Activated naive CD4-positive, alpha-beta T cell treated with Interleukin-2 at 50 U/mL for 16 hours (primary cell): Measurements from ENCODE around the gene SRP72.
"Not testable (repeated sequence)": the region's sequence is repeated elsewhere in the genome, so short reads cannot be mapped to it uniquely, and the experiment has no call there.

Experiments
- DNase-seq: peaks from one replicate; pipeline ENCODE4 v3.0.0-alpha.2; 2020

The SRP72 gene

GRCh38 chr4:56467284-56468096 lies at the start of gene SRP72:
Gene SRP72 (plus strand): TSS chr4:56467617. CDS start chr4:56467636, 19 bp downstream.
- peak; percentile 92 for DNase-seq

GRCh38 chr4:56424176-56424575 lies 43.2 kb upstream of the SRP72 start:
- DNase-seq, result no peak

GRCh38 chr4:56424697-56425514 lies 42.5 kb upstream of the SRP72 start:
- DNase-seq, result peak; percentile 13

- no peak for DNase-seq
These were observed 41.9 kb upstream of the SRP72 start for GRCh38 chr4:56425518-56425917.

- DNase-seq, result no peak
These were observed 41.1 kb upstream of the SRP72 start for GRCh38 chr4:56426273-56426672.

- no peak for DNase-seq
These were observed 40.2 kb upstream of the SRP72 start for GRCh38 chr4:56427179-56427578.

- no peak for DNase-seq
These were observed 37.2 kb upstream of the SRP72 start for GRCh38 chr4:56430203-56430602.

GRCh38 chr4:56433280-56433679 lies 34.1 kb upstream of the SRP72 start:
- DNase-seq, result no peak

GRCh38 chr4:56434599-56435139 lies 32.7 kb upstream of the SRP72 start:
- DNase-seq, result peak; percentile 37

GRCh38 chr4:56435140-56435926 lies 32.1 kb upstream of the SRP72 start, which contains the start of gene PPAT:
Gene PPAT (minus strand): TSS chr4:56435615. CDS start chr4:56435477, 138 bp downstream.
- DNase-seq, result peak; percentile 99

GRCh38 chr4:56438766-56439165 lies 28.7 kb upstream of the SRP72 start:
- no peak for DNase-seq

- DNase-seq, result no peak
These were observed 26.4 kb upstream of the SRP72 start for GRCh38 chr4:56440983-56441382.

- no peak for DNase-seq
These were observed 22.7 kb upstream of the SRP72 start for GRCh38 chr4:56444719-56445118.

- no peak for DNase-seq
These were observed 21.7 kb upstream of the SRP72 start for GRCh38 chr4:56445699-56446098.

GRCh38 chr4:56448301-56448700 lies 19.1 kb upstream of the SRP72 start:
- no peak for DNase-seq

GRCh38 chr4:56449475-56449874 lies 17.9 kb upstream of the SRP72 start:
- DNase-seq, result not testable (repeated sequence)

GRCh38 chr4:56450342-56450741 lies 17.1 kb upstream of the SRP72 start:
- no peak for DNase-seq

- DNase-seq, result no peak
These were observed 7.3 kb upstream of the SRP72 start for GRCh38 chr4:56460085-56460484.

GRCh38 chr4:56462157-56462556 lies 5.3 kb upstream of the SRP72 start:
- DNase-seq, result no peak

GRCh38 chr4:56463711-56464110 lies 3.7 kb upstream of the SRP72 start:
- DNase-seq, result no peak

- no peak for DNase-seq
These were observed 2.8 kb upstream of the SRP72 start for GRCh38 chr4:56464581-56464980.

- no peak for DNase-seq
These were observed 1.7 kb upstream of the SRP72 start for GRCh38 chr4:56465599-56466295.
